Fibroblast of lung (primary cell): Measurements from ENCODE around the gene PPM1H. TPM values are rescaled to one million over a fixed set of nuclear protein-coding genes. Genes with fewer than 3 reads are reported as not detected.

ENCODE experiments used
- DNase-seq, 2 donors: peaks; one replicate each; pipeline versions ENCODE4 v3.0.0 to v3.0.0-alpha.2; 2010; ENCODE audit warnings: low read depth in 2 of 2
- H2AFZ ChIP-seq: 2 replicates; pipeline ENCODE4 v1.5.1; 2012; ENCODE audit warnings: low read length, control low read depth, inconsistent platforms
- H3K27ac ChIP-seq: 2 replicates; pipeline ENCODE4 v1.5.1; 2011; ENCODE audit warnings: low read length, control low read depth; ENCODE audit not compliant: insufficient read depth
- H3K27me3 ChIP-seq: 2 replicates; pipeline ENCODE4 v1.5.1; 2011; ENCODE audit warnings: mild to moderate bottlenecking, low read length; ENCODE audit not compliant: control insufficient read depth, insufficient read depth
- H3K36me3 ChIP-seq: 2 replicates; pipeline ENCODE4 v1.5.1; 2011; ENCODE audit warnings: low read length; ENCODE audit not compliant: control insufficient read depth, insufficient read depth
- H3K4me1 ChIP-seq: 2 replicates; pipeline ENCODE4 v1.5.1; 2011; ENCODE audit warnings: low read length; ENCODE audit not compliant: control insufficient read depth, insufficient read depth; ENCODE audit errors: extremely low read depth
- H3K4me2 ChIP-seq: 2 replicates; pipeline ENCODE4 v1.5.1; 2011; ENCODE audit warnings: low read length, control low read depth; ENCODE audit not compliant: insufficient read depth; ENCODE audit errors: extremely low read depth
- H3K4me3 ChIP-seq, 4 experiments: fragments of 200-600 bp in 1 of 4; sonication (generic) in 1 of 4; replicated peaks in 1 of 4; 2 replicates each; pipeline ENCODE4 v1.5.1; 2011 to 2016; ENCODE audit warnings: low read length in 4 of 4, low read depth in 3 of 4, mild to moderate bottlenecking in 3 of 4, control low read depth in 2 of 4, inconsistent platforms in 1 of 4, mixed read lengths in 1 of 4; ENCODE audit not compliant: insufficient read depth in 1 of 4; ENCODE audit errors: control extremely low read depth in 1 of 4
- H3K79me2 ChIP-seq: 2 replicates; pipeline ENCODE4 v1.5.1; 2012; ENCODE audit warnings: mild to moderate bottlenecking, low read length, inconsistent platforms; ENCODE audit not compliant: control insufficient read depth, insufficient read depth
- H3K9ac ChIP-seq: 2 replicates; pipeline ENCODE4 v1.5.1; 2011; ENCODE audit warnings: mild to moderate bottlenecking, low read length, control low read depth; ENCODE audit not compliant: insufficient read depth
- H3K9me3 ChIP-seq: 2 replicates; pipeline ENCODE4 v1.5.1; 2012; ENCODE audit warnings: low read depth, low read length; ENCODE audit not compliant: control insufficient read depth, insufficient read depth
- H4K20me1 ChIP-seq: 2 replicates; pipeline ENCODE4 v1.5.1; 2011; ENCODE audit warnings: low read length; ENCODE audit not compliant: control insufficient read depth, insufficient read depth; ENCODE audit errors: extremely low read depth
- CTCF ChIP-seq, 2 donors: IDR thresholded peaks in 1 of 2; conservative IDR thresholded peaks in 1 of 2; 1 replicate in 1 of 2; 2 replicates in 1 of 2; pipeline ENCODE4 v1.5.1; 2011 to 2012; ENCODE audit warnings: low read length in 2 of 2, control low read depth in 1 of 2, inconsistent platforms in 1 of 2, low read depth in 1 of 2, mild to moderate bottlenecking in 1 of 2
- EZH2 ChIP-seq: IDR thresholded peaks from 2 replicates; pipeline ENCODE4 v1.5.1; 2012; ENCODE audit warnings: low read length, control low read depth, mild to moderate bottlenecking; ENCODE audit errors: missing control alignments
- polyA plus RNA-seq, 2 donors: library from polyadenylated mRNA; depleted of rRNA in 1 of 2; stranded (reverse) in 1 of 2; unstranded in 1 of 2; fragments of >200 nt; gene quantifications; 2 replicates each; pipeline ENCODE4 v1.2.1, GENCODE V29; 2011 to 2012; ENCODE audit warnings: missing spikeins in 1 of 2
- total RNA-seq: library from RNA; depleted of rRNA; stranded (reverse); fragments of >200 nt; gene quantifications from 2 replicates; pipeline ENCODE4 v1.2.1, GENCODE V29; 2014

The PPM1H gene
- total and polyA plus RNA-seq, 2 donors (not counting 1 experiment from before 2014, with no cell fraction given) = 0.57 to 3.1 TPM

- Histone ChIP-seq H3K27ac (no peak overlapping the region), H3K36me3 (no peaks in the 10 kb centered on the region), H3K4me2 (no peak overlapping the region), H4K20me1 (no peaks in the 10 kb centered on the region), H3K4me1 (no peaks in the 10 kb centered on the region), H3K9me3 (no peaks in the 10 kb centered on the region), H2AFZ (no peak overlapping the region), H3K9ac (no peak overlapping the region), H3K79me2 (no peaks in the 10 kb centered on the region), H3K4me3 (no peak overlapping the region), H3K27me3 (peaks cover 5% of the 10 kb centered on the region)
- DNase-seq = no peak
- TF ChIP-seq EZH2 (no peak), CTCF (conservative IDR thresholded peaks at IDR 0.05 in 1 of 2, IDR thresholded peaks at IDR 0.05 in 1 of 2; ENCODE audit: low read depth in 1 of 2, low read length in 2 of 2) (no peak)
Measured at GRCh38 chr12:62907561-62907960, 27.4 kb downstream of the PPM1H start.

- H4K20me1 ChIP-seq = no peaks in the 10 kb centered on the region
- H3K9me3 ChIP-seq = no peaks in the 10 kb centered on the region
- no peaks in the 10 kb centered on the region for H3K4me1 ChIP-seq
- no peak overlapping the region for H2AFZ ChIP-seq
- no peak overlapping the region for H3K27ac ChIP-seq
- H3K4me2 ChIP-seq = no peak overlapping the region
- H3K27me3 ChIP-seq = peaks cover 5% of the 10 kb centered on the region
- H3K79me2 ChIP-seq = no peaks in the 10 kb centered on the region
- H3K36me3 ChIP-seq = no peaks in the 10 kb centered on the region
- H3K9ac ChIP-seq = no peak overlapping the region
- no peak for DNase-seq
- H3K4me3 ChIP-seq = no peak overlapping the region
- no peak for TF ChIP-seq EZH2
- no peak for TF ChIP-seq CTCF (conservative IDR thresholded peaks at IDR 0.05 in 1 of 2, IDR thresholded peaks at IDR 0.05 in 1 of 2; ENCODE audit: low read depth in 1 of 2, low read length in 2 of 2)
Measured at GRCh38 chr12:62907078-62907477, 27.9 kb downstream of the PPM1H start.

- no peak overlapping the region for H3K4me3 ChIP-seq
- no peaks in the 10 kb centered on the region for H3K27me3 ChIP-seq
- no peak for TF ChIP-seq CTCF (conservative IDR thresholded peaks at IDR 0.05 in 1 of 2, IDR thresholded peaks at IDR 0.05 in 1 of 2; ENCODE audit: low read depth in 1 of 2, low read length in 2 of 2)
- TF ChIP-seq EZH2 = no peak
- no peak overlapping the region for H3K9ac ChIP-seq
- no peaks in the 10 kb centered on the region for H3K79me2 ChIP-seq
- H3K4me2 ChIP-seq = no peak overlapping the region
- no peak overlapping the region for H2AFZ ChIP-seq
- no peaks in the 10 kb centered on the region for H3K36me3 ChIP-seq
- H3K27ac ChIP-seq = no peak overlapping the region
- no peaks in the 10 kb centered on the region for H3K9me3 ChIP-seq
- H3K4me1 ChIP-seq = no peaks in the 10 kb centered on the region
- no peaks in the 10 kb centered on the region for H4K20me1 ChIP-seq
- no peak for DNase-seq
Measured at GRCh38 chr12:62903151-62903550, 31.8 kb downstream of the PPM1H start.
